GM23248 (cell line): ENCODE measurements around the gene VGLL3.

Experiments
- EZH2 ChIP-seq: fragments of 200-600 bp; sonication (generic); IDR thresholded peaks from 2 replicates; pipeline ENCODE4 v1.6.1; 2018; ENCODE audit warnings: antibody characterized with exemption, mild to moderate bottlenecking; ENCODE audit not compliant: insufficient read depth, poor library complexity, severe bottlenecking
- EZH2phosphoT487 ChIP-seq: fragments of 200-600 bp; sonication (generic); IDR thresholded peaks from 2 replicates; pipeline ENCODE4 v1.6.1; 2018; ENCODE audit warnings: antibody characterized with exemption, moderate library complexity, mild to moderate bottlenecking, low read depth; ENCODE audit not compliant: insufficient read depth

- no peak for TF ChIP-seq EZH2
- TF ChIP-seq EZH2phosphoT487: no peak
These were observed 68.8 kb downstream of the VGLL3 start for GRCh38 chr3:86921971-86922680.
